GM12878 (cell line): Measurements from ENCODE around the gene HSFX4. TPM values are rescaled to one million over a fixed set of nuclear protein-coding genes. Genes with fewer than 3 reads are reported as not detected.
A peak's percentile ranks its signal among the peaks of the same experiment; 100 is the strongest.

Experiments used
- ATAC-seq: fragments of 200-7000 bp; cut with Tn5 transposase; 3 replicates; pipeline ENCODE4 v1.9.1; 2020; ENCODE audit warnings: mild to moderate bottlenecking, moderate library complexity
- BruUV-seq: library from RNA; stranded (reverse); fragments of 400-500 nt; replicated peaks from 2 replicates; lab custom pipeline; 2021; lab: Mats Ljungman, UMichigan
- CTCF ChIA-PET: fragments of 300-600 bp; sonication (Branson Sonifier 250); formaldehyde crosslinking; extraction: SDS; loops from one replicate; lab custom pipeline; 2021; ENCODE audit warnings: inconsistent platforms; lab: Yijun Ruan, JAX
- POLR2A ChIA-PET: fragments of 350-600 bp; formaldehyde crosslinking; extraction: SDS; loops from one replicate; lab custom pipeline; 2021; ENCODE audit warnings: inconsistent platforms; lab: Charles Lee
- RAD21 ChIA-PET: fragments of 300-600 bp; sonication (Branson Sonifier 250); formaldehyde crosslinking; loops from one replicate; lab custom pipeline; 2023; ENCODE audit warnings: antibody characterized with exemption; ENCODE audit not compliant: unreplicated experiment; lab: Charles Lee
- SMC1A ChIA-PET: fragments of 300-600 bp; sonication (Branson Sonifier 250); formaldehyde crosslinking; loops from one replicate; lab custom pipeline; 2023; ENCODE audit not compliant: unreplicated experiment, uncharacterized antibody; lab: Charles Lee
- DNase-seq: peaks from one replicate; pipeline ENCODE4 v3.0.0-alpha.2; 2011; ENCODE audit warnings: low read depth, low spot score
- FAIRE-seq: peaks from 3 replicates; lab custom pipeline; 2011; peaks lifted over from hg19 to GRCh38; lab: Jason Lieb, UNC
- H2AFZ ChIP-seq: 2 replicates; pipeline ENCODE4 v1.6.0; 2011; ENCODE audit warnings: low read depth, low read length, control low read depth; ENCODE audit not compliant: control insufficient read depth
- H3K27ac ChIP-seq: 2 replicates; pipeline ENCODE4 v1.5.1; 2011; ENCODE audit warnings: control low read depth; ENCODE audit not compliant: control insufficient read depth, insufficient read depth
- H3K27me3 ChIP-seq, 2 experiments: replicated peaks in 1 of 2; 2 replicates each; pipeline versions ENCODE4 v1.6.0 to v1.6.1; 2011; ENCODE audit warnings: low read length in 1 of 2; ENCODE audit not compliant: control insufficient read depth in 2 of 2, insufficient read depth in 2 of 2
- H3K36me3 ChIP-seq, 2 experiments: 2 replicates each; pipeline ENCODE4 v1.5.1; 2011; ENCODE audit warnings: low read length in 1 of 2; ENCODE audit not compliant: control insufficient read depth in 2 of 2, insufficient read depth in 2 of 2
- H3K4me1 ChIP-seq: 2 replicates; pipeline ENCODE4 v1.6.1; 2011; ENCODE audit warnings: mild to moderate bottlenecking, low read length, moderate library complexity, mixed read lengths; ENCODE audit not compliant: control insufficient read depth, insufficient read depth
- H3K4me2 ChIP-seq: 2 replicates; pipeline ENCODE4 v1.6.0; 2011; ENCODE audit warnings: control low read depth; ENCODE audit not compliant: control insufficient read depth, insufficient read depth
- H3K4me3 ChIP-seq: fragments of 200-600 bp; sonication (generic); 2 replicates; pipeline ENCODE4 v1.5.1; 2016
- H3K79me2 ChIP-seq: 2 replicates; pipeline ENCODE4 v1.6.0; 2011; ENCODE audit warnings: low read length; ENCODE audit not compliant: control insufficient read depth, insufficient read depth
- H3K9ac ChIP-seq: 2 replicates; pipeline ENCODE4 v1.8.0; 2011; ENCODE audit warnings: low read length, control low read depth, mixed read lengths; ENCODE audit not compliant: control insufficient read depth, insufficient read depth
- H3K9me3 ChIP-seq: replicated peaks from 3 replicates; pipeline ENCODE4 v1.5.1; 2011; ENCODE audit warnings: mild to moderate bottlenecking, low read length; ENCODE audit not compliant: control insufficient read depth, insufficient read depth
- H4K20me1 ChIP-seq: 2 replicates; pipeline ENCODE4 v1.6.0; 2011; ENCODE audit not compliant: control insufficient read depth, insufficient read depth
- ETV6 ChIP-seq, 2 experiments: fragments of 450-650 bp in 1 of 2; IDR thresholded peaks in 1 of 2; conservative IDR thresholded peaks in 1 of 2; 2 replicates each; pipeline ENCODE4 v1.6.1; 2014; ENCODE audit warnings: antibody characterized with exemption in 1 of 2, borderline replicate concordance in 1 of 2, low read depth in 1 of 2, mild to moderate bottlenecking in 1 of 2, moderate library complexity in 1 of 2
- LARP7 ChIP-seq: fragments of 450-650 bp; IDR thresholded peaks from 2 replicates; pipeline ENCODE4 v1.6.1; 2017; ENCODE audit warnings: mild to moderate bottlenecking
- ZNF217 ChIP-seq: fragments of 450-650 bp; IDR thresholded peaks from 2 replicates; pipeline ENCODE4 v1.6.1; 2017; ENCODE audit warnings: antibody characterized with exemption, mild to moderate bottlenecking
- ZNF24 ChIP-seq: fragments of 450-650 bp; IDR thresholded peaks from 2 replicates; pipeline ENCODE4 v1.6.1; 2017; ENCODE audit warnings: antibody characterized with exemption, mild to moderate bottlenecking
- WGBS: methylation state at CpG from one replicate; pipeline ENCODE4 v1.1.6; 2016; ENCODE audit warnings: low lambda C conversion rate; ENCODE audit not compliant: insufficient replicate concordance, insufficient coverage; ENCODE audit errors: missing lambda C conversion rate; 5-methylcytosine and 5-hydroxymethylcytosine counted together
- in situ Hi-C: fragments of 300-500 bp; cut with MboI; formaldehyde crosslinking; loops from 9 replicates; pipeline ENCODE4 v1.14.3; 2018; ENCODE audit warnings: mixed read lengths
- intact Hi-C: fragments of 100-400 bp; cut with micrococcal nuclease; formaldehyde crosslinking; loops from one replicate; pipeline ENCODE4 v1.14.2; 2022; ENCODE audit not compliant: unreplicated experiment
- polyA plus RNA-seq, 11 experiments: library from polyadenylated mRNA; depleted of rRNA in 4 of 11; unstranded in 6 of 11; stranded (reverse) in 5 of 11; fragments of >200 nt; fragmentation: Nextera tagmentation in 4 of 11; fragmentation: Illumina TruSeq in 1 of 11; extraction: Ambion mirVana in 4 of 11; extraction: Trizol in 1 of 11; gene quantifications; 1 replicate in 1 of 11; 2 replicates in 10 of 11; pipeline versions ENCODE4 v1.2.1 to v1.2.3, GENCODE V29; 2011 to 2016; ENCODE audit warnings: inconsistent platforms in 2 of 11, missing spikeins in 2 of 11, low read depth in 1 of 11
- total RNA-seq, 4 experiments: library from RNA; depleted of rRNA in 3 of 4; stranded (reverse); fragments of >200 nt in 3 of 4; fragmentation: Illumina TruSeq in 1 of 4; extraction: Trizol in 1 of 4; gene quantifications; 2 replicates each; pipeline versions ENCODE4 v1.2.1 to v1.2.3, GENCODE V29; 2013 to 2021
- TF ChIP-seq, protein P1 (sequence below): fragments of 450-650 bp; IDR thresholded peaks from 2 replicates; pipeline ENCODE4 v1.6.1; 2018; ENCODE audit warnings: borderline replicate concordance, mild to moderate bottlenecking; ENCODE audit not compliant: partially characterized antibody
- TF ChIP-seq, protein P2 (sequence below): IDR thresholded peaks from 2 replicates; pipeline ENCODE4 v1.6.1; 2012; ENCODE audit warnings: low read depth, low read length, improper control_type of control experiment
- TF ChIP-seq, protein P3 (sequence below): fragments of 450-650 bp; IDR thresholded peaks from 2 replicates; pipeline ENCODE4 v1.6.1; 2018; ENCODE audit warnings: mild to moderate bottlenecking, low read depth, moderate library complexity; ENCODE audit not compliant: partially characterized antibody
- TF ChIP-seq, protein P4 (sequence below): fragments of 450-650 bp; IDR thresholded peaks from 2 replicates; pipeline ENCODE4 v1.6.1; 2017; ENCODE audit warnings: mild to moderate bottlenecking, low read depth, inconsistent platforms; ENCODE audit not compliant: poor library complexity, severe bottlenecking

HSFX4 gene
- total and polyA plus RNA-seq, 10 of the 15 experiments (the other 5 are each of a cell fraction or from before 2014, with no cell fraction given), result 0.11 to 0.24 (median 0.21) TPM; not detected in 6

DNA sequence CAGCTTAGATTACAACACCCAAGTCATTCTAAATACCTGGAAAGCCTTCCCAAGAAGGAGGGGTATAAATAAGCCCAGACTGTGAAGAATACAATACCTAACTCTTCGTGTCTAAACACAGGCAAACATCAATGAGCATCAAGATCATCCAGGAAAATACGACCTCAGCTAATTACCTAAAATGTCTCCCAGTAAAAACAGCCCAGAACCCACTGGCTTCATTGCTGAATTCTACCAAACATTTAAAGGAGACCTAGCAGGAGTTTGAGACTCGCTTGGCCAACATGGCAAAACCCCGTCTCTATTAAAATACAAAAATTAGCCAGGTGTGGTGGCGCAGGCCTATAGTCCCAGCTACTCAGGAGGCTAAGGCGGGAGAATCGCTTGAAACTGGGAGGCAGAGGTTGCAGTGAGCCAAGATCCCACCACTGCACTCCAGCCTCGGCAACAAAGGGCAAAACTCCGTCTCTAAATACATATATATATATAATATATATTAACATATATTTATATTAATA, 19.1 kb upstream of the HSFX4 start (continued):
- TF ChIP-seq, protein P1, sequence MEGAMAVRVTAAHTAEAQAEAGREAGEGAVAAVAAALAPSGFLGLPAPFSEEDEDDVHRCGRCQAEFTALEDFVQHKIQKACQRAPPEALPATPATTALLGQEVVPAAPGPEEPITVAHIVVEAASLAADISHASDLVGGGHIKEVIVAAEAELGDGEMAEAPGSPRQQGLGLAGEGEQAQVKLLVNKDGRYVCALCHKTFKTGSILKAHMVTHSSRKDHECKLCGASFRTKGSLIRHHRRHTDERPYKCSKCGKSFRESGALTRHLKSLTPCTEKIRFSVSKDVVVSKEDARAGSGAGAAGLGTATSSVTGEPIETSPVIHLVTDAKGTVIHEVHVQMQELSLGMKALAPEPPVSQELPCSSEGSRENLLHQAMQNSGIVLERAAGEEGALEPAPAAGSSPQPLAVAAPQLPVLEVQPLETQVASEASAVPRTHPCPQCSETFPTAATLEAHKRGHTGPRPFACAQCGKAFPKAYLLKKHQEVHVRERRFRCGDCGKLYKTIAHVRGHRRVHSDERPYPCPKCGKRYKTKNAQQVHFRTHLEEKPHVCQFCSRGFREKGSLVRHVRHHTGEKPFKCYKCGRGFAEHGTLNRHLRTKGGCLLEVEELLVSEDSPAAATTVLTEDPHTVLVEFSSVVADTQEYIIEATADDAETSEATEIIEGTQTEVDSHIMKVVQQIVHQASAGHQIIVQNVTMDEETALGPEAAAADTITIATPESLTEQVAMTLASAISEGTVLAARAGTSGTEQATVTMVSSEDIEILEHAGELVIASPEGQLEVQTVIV, result no peak
- TF ChIP-seq ZNF24, result no peak
- TF ChIP-seq, protein P2, sequence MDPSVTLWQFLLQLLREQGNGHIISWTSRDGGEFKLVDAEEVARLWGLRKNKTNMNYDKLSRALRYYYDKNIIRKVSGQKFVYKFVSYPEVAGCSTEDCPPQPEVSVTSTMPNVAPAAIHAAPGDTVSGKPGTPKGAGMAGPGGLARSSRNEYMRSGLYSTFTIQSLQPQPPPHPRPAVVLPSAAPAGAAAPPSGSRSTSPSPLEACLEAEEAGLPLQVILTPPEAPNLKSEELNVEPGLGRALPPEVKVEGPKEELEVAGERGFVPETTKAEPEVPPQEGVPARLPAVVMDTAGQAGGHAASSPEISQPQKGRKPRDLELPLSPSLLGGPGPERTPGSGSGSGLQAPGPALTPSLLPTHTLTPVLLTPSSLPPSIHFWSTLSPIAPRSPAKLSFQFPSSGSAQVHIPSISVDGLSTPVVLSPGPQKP, result no peak

DNA sequence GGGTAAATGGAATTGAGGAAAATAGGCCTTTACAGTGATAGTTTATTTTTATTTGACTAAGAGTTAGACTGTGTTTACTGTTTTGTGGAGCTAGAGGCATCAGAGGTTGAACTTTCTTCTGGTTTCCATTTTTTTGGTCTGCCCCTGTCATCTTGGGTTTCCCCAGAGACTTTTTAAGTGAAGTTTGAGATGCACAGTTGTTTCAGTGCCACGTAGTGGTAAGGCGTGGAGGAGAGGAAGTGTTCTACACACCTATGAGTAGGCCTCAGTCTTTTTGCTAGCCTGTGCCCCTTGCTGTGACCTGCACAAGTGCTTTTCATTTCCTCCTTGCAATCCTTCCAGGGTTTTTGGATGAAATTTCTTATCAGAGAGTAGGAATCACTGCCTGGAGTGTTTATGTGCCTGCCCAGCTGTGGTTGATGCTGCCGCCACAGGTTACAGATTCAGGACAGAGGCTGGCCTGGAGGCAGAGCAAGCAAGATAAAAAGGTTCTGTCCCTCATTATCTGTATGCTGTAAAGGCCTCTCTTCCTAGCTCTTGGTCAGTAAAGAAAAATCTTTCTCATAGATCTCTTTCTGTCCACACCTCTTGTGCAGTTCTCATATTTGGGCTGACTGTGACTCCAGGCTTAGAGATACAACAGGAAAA, 12.5 kb upstream of the HSFX4 start:
- DNase-seq, result peak; percentile 25
- no peaks in the 10 kb centered on the region for H3K4me1 ChIP-seq
- no TSS peak for BruUV-seq
- H3K4me3 ChIP-seq, result no peak overlapping the region
- no peaks in the 10 kb centered on the region for H3K79me2 ChIP-seq
- ChIA-PET RAD21 (interaction anchor here (0.6 to 2.0 kb wide), 7 partner anchors 9 to 118 kb away, joined by 3 to 14 read pairs (median 4); partner anchors contain the start of gene EOLA2), POLR2A (interaction anchor here (1.4 to 1.7 kb wide), 2 partner anchors 23 to 87 kb away, joined by 5 to 9 read pairs; no protein-coding TSS in a partner anchor), SMC1A (interaction anchor here (0.6 to 2.1 kb wide), 15 partner anchors 9 to 416 kb away, joined by 3 to 16 read pairs (median 4); no protein-coding TSS in a partner anchor), CTCF (interaction anchor here (0.9 to 1.3 kb wide), 10 partner anchors 9 to 404 kb away, joined by 3 to 12 read pairs (median 4); partner anchors contain the start of gene EOLA2)
- FAIRE-seq, result no peak
- H4K20me1 ChIP-seq, result no peaks in the 10 kb centered on the region
- no peak overlapping the region; the same call in 1 of the 2 replicates for H3K9ac ChIP-seq
- intact Hi-C loops (no loop called here), in situ Hi-C loops (no loop called here)
- WGBS, result 33% methylated on average over 3 of the region's 3 CpGs
- peak overlapping the region; percentile 45 for H2AFZ ChIP-seq
- no peaks in the 10 kb centered on the region for H3K27me3 ChIP-seq
- H3K36me3 ChIP-seq, result no peaks in the 10 kb centered on the region
- H3K27ac ChIP-seq, result peak overlapping the region; percentile 18; the same call in 1 of the 2 replicates
- ATAC-seq, result peak; percentile 98
- H3K9me3 ChIP-seq, result no peaks in the 10 kb centered on the region
- H3K4me2 ChIP-seq, result no peak overlapping the region
- TF ChIP-seq, protein P3, sequence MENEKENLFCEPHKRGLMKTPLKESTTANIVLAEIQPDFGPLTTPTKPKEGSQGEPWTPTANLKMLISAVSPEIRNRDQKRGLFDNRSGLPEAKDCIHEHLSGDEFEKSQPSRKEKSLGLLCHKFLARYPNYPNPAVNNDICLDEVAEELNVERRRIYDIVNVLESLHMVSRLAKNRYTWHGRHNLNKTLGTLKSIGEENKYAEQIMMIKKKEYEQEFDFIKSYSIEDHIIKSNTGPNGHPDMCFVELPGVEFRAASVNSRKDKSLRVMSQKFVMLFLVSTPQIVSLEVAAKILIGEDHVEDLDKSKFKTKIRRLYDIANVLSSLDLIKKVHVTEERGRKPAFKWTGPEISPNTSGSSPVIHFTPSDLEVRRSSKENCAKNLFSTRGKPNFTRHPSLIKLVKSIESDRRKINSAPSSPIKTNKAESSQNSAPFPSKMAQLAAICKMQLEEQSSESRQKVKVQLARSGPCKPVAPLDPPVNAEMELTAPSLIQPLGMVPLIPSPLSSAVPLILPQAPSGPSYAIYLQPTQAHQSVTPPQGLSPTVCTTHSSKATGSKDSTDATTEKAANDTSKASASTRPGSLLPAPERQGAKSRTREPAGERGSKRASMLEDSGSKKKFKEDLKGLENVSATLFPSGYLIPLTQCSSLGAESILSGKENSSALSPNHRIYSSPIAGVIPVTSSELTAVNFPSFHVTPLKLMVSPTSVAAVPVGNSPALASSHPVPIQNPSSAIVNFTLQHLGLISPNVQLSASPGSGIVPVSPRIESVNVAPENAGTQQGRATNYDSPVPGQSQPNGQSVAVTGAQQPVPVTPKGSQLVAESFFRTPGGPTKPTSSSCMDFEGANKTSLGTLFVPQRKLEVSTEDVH, result no peak
- TF ChIP-seq ETV6 (conservative IDR thresholded peaks at IDR 0.05 in 1 of 2, IDR thresholded peaks at IDR 0.05 in 1 of 2; ENCODE audit: borderline replicate concordance in 1 of 2, low read depth in 1 of 2) (no peak), LARP7 (no peak), ZNF217 (no peak)
- TF ChIP-seq, protein P4, sequence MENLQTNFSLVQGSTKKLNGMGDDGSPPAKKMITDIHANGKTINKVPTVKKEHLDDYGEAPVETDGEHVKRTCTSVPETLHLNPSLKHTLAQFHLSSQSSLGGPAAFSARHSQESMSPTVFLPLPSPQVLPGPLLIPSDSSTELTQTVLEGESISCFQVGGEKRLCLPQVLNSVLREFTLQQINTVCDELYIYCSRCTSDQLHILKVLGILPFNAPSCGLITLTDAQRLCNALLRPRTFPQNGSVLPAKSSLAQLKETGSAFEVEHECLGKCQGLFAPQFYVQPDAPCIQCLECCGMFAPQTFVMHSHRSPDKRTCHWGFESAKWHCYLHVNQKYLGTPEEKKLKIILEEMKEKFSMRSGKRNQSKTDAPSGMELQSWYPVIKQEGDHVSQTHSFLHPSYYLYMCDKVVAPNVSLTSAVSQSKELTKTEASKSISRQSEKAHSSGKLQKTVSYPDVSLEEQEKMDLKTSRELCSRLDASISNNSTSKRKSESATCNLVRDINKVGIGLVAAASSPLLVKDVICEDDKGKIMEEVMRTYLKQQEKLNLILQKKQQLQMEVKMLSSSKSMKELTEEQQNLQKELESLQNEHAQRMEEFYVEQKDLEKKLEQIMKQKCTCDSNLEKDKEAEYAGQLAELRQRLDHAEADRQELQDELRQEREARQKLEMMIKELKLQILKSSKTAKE, result no peak
